ENCODE data around the gene RNF227.

GRCh38 chr17:7943291-7943690, 27.2 kb upstream of the RNF227 start:
- no peak for TF ChIP-seq EZH2 (IDR thresholded peaks at IDR 0.05; ENCODE audit: borderline replicate concordance, low read depth, low read length, poor library complexity, severe bottlenecking)
- no peak for TF ChIP-seq CTCF (conservative IDR thresholded peaks at IDR 0.05; ENCODE audit: low read depth, low read length)

All from A673 (cell line).